ENCODE measurements around the gene FBLN1.
A peak's percentile ranks its signal among the peaks of the same experiment; 100 is the strongest.
"Not testable (repeated sequence)": the region's sequence is repeated elsewhere in the genome, so short reads cannot be mapped to it uniquely, and the experiment has no call there.

FBLN1 gene

DNA sequence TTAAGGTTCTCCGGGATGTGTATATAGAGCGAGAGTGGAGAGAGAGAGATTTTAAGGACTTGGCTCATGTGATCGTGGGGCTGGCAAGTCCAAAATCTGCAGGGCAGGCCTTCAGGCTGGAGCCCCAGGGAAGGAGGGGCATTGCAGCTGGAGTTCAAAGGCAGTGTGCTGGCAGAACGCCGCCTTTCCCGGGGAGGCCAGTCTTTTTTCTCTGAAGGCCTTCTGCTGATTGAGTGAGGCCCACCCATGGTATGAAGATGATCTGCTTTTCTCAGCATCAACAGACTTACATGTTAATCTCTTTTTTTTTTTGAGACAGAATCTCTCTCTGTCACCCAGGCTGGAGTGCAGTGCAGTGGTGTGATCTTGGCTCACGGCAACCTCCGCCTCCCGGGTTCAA is 25.4 kb downstream of the FBLN1 start:
- DNase-seq: no peak

DNA sequence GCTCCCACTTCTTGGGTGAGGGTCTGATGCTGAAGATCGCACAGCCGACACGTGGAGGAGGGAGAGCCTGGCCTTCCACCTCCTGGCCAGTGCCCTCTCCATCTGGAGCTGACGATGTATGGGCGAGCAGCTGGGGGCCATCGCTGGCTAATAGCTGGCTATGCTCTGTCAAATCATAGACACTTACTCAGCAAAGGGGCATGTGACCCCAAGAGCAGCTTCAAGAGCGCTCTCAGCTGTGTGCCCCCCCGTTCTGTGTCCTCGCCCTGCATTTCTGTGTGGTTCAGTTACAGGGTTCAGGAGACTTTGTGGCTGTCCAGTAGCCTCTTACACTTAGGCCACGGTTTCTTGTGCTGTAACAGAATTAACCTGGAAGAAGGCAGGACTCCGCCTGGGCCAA is 26.4 kb downstream of the FBLN1 start:
- DNase-seq: no peak

DNA sequence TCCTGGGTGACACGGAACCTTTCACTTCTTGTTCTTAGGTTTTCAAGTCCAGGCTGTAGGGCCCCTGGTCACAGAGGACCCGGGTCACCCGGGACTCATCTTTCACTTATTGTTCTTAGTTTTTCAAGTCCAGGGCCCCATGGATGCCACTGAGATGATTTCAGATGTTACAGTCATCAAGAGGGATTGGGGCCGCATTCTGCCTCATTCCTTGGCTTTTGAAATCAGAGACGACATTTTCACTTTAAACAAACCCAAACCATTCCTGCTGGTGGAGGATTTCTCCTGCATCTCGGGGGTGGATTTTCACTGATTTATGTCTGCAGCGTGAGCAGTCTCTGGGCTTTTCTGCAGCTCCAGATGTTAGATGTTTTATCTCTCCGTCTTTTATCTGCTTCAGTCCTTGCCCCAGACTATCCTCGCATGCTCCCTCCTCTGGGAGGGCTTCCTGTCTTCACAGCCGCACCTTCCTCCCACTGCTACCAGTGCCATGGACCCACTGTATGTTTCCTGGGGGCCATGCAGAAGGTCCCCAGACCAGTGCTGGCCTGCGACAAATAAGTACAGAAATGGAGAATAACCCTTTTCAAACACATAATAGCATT is 27.4 kb downstream of the FBLN1 start:
- peak; percentile 82 for DNase-seq

DNA sequence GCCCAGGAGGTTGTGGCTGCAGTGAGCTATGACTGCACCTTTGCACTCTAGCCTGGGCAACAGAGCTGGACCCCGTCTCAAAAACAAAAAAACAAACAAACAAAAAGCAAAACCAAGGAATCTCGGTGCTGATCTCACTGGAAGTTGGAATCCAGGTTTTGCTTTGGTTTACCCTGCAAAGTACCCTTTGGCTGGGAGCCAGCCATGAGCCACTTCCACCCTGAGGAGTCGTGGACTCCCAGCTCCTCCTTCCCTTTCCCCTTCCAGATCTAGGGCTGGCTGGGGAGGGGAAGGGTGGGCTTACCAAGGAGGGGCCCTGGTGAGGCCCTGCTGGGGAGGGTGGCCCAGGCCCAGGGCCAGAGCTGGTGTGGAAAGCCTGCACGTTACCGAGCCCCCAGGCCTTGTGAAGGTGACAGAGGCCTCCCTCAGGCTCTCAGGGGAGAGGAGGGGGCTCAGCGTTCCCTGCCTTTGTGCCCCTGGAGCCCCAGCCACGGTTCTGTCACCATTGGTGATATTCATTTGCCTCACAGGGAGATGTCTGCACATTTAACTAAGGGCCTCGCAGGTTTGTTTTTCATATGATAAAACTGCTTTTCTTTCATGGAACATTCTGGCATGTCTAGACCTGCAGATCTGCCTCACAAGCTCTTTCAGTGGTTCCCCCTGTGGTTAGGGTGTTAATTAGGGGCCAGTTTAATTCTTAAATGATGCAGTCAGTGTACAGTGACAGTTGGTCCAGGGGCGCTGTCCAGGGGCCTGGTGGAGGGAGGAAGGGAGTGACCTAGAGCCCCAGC is 29.0 kb downstream of the FBLN1 start:
- DNase-seq: no peak

DNA sequence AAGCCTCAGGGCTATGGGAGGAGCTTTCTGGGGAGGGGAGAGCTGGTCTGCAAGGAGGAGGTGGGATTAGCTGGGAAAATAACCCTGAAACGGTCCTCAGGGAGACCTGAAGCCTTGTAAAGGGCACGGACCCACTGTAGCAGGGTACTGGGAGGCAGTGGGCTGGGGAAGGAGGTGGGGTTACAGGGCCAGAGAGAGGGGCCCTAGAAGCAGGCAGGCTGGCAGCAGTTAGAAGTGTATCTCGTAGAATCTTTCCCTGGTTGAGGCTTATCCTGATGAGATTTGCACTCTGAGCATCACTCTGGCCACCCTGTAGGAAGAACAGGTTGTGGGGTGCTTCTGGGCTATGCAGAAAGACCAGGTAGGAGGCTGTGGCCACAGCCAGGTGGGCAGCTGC is 29.6 kb downstream of the FBLN1 start:
- no peak for DNase-seq

DNA sequence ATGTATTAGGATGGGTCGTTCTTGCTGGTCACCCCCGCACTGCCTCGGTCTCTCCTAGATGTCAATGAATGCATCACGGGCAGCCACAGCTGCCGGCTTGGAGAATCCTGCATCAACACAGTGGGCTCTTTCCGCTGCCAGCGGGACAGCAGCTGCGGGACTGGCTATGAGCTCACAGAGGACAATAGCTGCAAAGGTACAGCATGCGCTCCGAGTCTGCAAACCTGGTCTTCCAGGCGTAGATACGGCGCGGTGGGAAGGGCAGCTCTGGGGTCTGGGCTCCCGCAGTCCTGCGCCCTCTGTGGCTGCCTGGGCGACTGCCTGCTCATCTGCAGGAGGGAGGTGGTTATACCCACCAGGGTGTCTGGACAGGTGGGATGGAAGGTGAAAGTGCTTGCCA is 31.0 kb downstream of the FBLN1 start:
- DNase-seq: no peak

DNA sequence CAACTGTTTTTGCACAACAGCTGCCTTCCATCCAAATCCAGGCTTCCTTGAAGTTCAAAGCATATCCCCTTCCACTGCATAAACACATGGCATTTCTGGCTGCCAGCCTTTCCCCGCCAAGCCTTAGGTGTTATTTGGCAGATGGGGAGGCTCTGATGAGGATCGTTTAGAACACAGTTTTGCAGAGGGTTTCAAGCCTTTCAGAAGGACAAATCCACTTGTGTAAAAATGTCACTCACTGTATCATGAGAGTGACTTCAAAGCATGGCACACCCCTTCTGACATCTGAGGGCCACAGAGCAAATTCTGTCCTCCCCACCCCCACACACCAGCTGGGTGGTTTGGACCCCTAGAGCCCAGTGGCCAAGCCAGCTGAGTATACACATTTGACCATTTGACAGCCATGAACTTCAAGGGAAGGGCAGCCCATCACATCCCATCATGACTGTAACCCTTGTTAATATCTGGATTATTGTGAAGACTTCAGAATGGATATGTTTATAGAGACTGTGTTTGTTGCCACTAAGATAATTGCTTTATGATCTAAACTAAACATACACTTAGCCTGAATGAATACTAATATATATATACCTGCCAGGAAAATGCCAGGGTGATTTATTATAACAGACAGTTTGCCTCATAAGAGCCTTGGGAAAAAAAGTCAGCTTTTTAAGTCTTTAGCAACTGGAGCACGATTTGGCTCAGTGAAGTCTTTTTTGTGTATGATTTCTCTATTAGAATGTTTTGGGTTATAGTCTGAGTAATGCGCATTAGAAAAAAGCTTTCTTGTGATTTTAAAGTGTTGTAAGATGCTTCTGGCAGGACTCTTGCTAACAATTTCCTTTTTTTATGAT is 31.9 kb downstream of the FBLN1 start:
- DNase-seq: no peak

DNA sequence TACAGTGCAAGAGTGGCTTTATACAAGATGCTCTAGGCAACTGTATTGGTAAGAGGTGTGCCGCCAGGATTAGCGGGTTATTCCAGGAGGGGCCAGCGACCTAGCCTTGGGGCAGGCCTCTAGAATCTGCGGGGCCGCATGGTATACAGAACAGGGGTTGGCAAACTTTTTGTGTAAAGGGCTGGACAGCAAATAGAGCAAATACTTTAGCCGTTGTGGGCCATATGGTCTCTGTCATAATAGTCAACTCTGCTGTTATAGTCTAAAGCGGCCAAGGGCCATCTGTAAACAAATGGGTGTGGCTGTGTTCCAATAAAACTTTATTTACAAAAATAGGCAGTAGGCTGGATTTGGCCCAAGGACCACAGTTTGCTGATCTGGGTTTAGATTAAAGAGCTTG is 32.6 kb downstream of the FBLN1 start:
- no peak for DNase-seq

DNA sequence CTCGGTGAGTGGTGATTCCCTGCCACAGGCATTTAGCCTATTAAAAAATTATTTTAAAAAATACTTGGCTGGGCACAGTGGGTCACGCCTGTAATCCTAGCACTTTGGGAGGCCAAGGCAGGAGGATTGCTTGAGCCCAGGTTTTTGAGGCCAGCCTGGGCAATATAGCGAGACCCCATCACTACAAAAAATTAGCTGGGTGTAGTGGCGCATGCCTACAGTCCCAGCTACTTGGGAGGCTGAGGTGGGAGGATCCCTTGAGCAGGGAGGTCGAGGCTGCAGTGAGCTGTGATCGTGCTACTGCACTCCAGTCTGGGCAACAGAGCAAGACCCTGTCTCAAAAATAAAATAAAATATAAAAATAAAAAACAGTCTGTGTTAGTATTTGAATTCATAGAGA is 33.2 kb downstream of the FBLN1 start:
- not testable (repeated sequence) for DNase-seq

DNA sequence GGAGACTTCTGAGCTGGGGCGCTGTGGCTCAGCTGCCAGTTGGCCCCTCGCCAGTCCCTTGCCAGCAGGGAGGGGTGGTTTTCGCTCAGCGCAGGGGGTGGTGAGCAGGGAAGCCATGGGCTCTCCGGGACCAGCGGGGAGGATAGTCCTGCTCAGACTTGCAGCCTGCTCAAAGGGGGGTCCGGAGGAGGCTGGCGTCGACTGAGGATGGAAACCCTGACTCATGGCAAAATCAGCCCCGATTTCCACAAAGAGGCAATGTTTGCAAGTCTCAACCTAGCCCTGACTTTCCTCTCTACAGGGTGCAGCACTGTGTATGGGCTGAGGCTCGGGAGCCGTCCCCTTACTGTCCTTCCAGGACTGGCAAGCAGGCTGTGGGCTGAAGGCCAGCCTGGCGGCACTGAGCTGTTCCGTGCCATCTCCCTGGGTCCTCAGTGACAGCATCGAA is 35.1 kb downstream of the FBLN1 start:
- DNase-seq: peak; percentile 99

DNA sequence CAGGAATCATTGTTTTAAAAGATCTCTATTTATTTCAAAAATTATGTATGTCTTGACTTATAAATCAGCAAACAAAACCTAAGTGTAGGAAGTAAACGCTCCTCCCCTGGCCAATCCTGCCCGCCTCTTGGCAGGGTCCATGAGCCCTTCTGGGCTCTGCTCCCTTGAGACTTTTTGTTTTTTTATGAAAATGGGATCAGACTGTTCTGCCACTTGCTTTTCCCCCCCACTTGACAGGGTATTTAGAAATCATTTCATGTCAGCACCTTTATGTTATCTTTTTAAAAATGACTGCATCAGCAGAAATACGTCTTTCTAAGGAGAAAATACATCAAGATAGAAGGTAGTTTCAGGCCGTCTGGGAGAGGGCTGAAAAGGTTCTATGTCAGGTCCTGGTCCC is 35.6 kb downstream of the FBLN1 start:
- DNase-seq: peak; percentile 42

DNA sequence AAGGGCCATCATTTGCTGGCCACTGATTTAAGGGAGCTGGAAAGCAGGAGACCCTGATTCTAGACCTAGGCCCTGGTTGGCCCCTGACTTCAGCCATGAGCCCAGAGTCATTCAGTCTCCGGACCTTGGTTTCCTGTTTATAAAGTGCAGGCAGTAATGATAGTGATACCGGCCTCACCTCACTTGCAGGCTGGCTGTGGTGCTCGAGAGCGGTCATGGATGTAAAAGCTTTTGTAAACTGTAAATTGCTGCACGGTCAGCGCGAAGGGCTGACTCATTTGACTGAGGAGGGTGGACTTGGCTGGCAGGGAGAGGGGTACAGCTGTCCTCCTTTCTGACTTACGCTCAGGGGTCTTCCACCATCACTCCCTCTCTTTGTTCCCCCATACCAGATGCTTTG is 37.4 kb downstream of the FBLN1 start:
- no peak for DNase-seq

DNA sequence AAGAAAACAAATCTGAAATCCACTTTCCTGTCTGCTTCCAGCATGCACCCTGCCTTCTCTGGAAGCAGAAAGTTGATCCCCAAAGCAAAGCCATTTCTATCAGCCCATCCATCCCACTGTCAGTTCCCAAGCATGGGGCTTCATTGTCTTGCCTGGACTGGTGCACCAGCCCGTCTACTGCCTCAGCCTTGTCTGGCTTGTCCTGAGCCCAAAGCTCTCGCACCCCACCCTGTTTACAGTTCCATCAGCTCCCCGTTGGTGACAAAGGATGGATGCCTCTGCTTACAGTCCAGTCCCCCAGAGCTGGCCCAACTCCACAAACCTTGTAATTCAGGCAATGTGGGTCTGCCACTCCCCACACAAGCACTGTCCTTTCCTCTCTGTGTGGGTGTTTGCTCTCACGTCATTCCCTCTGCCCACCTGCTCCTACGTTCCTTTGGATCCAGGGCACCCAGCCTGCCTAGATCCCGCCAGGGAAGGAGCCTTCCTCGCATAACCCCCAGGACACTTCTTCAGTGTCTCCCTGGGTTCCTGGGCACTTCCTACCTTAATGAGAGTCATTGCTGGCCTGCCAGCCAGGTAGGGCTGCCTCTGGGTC is 38.8 kb downstream of the FBLN1 start:
- DNase-seq: no peak

DNA sequence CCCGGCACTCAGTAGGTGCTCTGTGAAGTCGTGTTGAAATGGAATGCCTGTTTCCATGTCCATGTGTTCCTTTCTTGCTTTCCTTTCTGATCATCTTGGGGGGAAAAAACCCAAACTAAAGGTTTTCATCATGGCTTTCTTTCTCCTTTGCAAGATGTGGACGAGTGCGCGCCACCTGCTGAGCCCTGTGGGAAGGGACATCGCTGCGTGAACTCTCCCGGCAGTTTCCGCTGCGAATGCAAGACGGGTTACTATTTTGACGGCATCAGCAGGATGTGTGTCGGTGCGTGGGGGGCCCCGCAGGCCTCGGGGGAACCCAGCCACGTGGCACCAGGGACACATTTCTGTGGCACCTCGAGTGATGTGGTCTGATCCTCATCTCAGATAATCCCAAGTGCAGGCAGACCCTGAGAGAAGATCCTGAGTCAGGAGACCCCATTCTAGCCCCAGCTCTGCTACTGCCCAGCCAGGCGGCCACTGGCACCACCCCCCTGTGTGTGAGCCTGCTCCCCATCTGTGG is 39.4 kb downstream of the FBLN1 start:
- no peak for DNase-seq

DNA sequence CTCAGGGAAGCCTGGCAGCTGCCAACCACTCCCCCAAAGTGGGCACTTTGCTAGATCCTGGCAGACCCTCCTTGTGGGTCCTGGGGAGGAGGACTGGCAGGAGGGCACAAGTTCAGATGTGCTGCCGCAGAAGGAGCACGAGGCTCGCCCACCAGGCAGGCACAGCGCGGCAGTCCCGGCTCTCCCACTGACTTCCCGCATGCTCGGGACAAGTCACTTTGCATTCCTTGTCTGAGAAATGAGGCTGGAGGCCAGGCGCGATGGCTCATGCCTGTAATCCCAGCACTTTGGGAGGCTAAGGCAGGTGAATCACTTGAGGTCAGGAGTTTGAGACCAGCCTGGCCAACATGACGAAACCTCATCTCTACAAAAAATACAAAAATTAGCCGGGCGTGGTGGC is 40.1 kb downstream of the FBLN1 start:
- not testable (repeated sequence) for DNase-seq

DNA sequence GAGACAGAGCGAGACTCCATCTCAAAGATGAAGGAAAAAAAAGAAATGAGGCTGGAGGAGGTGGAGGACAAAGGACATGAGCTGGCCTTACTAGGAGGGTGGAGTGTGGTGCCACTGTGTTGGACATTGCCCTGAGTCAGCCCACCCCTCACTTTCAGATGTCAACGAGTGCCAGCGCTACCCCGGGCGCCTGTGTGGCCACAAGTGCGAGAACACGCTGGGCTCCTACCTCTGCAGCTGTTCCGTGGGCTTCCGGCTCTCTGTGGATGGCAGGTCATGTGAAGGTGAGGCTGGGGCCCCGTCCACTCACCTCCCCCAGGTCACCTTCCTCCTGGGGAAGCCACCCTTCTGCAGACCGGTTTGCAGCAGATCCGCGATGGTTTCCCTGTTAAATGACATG is 40.6 kb downstream of the FBLN1 start:
- no peak for DNase-seq

DNA sequence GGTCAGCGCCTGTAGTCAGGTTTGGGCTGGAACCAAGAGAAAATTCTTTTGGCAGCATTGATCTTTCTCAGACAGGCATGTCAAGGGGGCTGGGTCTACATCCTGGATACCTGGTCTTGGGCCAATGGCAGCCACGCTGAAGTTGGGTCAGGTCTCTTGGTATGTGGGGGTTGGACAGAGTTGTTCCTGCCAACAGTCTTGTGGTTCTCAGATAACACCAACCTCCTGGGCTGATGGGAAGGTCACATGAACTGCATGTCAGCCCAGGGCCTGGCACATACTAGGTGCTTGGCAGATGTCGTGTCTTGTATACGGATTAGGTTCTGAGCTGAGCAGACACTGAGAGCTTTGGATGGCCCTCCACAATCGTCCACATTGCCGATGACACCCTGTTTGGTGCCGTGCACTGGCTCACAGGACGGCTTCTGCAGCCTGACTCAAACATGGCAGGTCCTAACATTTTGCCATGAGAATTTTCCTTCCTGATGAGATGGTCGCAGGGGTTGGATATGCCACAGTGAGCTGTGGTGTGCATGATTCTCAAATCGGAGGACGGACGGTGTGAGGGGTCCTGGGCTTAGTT is 42.0 kb downstream of the FBLN1 start:
- DNase-seq: no peak

DNA sequence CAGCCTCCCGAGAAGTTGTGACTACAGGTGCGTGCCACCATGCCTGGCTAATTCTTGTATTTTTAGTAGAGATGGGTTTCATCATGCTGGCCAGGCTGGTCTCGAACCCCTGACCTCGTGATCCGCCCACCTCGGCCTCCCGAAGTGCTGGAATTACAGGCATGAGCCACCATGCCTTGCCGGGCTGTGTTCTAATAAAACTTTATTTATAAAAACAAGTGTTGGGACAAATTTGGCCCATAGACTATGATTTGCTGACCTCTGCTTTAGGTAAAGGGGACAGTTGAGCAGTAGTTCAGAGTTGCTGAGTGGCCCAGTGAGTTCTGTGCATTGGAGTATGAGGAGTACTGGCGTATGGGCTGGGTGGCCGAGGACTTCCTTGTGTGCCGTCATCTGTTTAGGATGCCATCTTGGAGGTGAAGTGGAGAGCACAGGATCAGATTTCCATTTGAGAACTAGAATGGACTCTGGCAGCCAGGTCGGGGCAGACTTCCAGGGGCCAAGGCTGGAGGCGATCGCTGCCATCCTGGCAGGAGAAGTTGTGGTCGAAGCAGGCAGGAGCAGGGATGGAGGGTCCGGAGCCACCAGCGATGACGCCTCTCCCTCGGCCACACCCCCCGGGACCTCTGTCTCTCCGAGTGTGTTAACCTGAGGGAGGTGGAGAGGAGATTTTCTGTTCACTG is 43.8 kb downstream of the FBLN1 start:
- no peak for DNase-seq

DNA sequence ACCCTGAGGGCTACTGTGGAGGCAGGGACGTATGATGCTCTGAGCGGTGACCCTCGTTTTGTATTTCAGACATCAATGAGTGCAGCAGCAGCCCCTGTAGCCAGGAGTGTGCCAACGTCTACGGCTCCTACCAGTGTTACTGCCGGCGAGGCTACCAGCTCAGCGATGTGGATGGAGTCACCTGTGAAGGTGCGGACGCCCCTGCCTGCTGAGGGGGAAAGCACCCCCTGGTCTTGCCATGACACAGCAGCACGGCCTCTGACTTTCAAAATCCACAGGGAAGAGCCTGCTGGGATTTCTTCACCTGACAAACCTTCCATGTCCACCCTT is 44.3 kb downstream of the FBLN1 start:
- DNase-seq: no peak

DNA sequence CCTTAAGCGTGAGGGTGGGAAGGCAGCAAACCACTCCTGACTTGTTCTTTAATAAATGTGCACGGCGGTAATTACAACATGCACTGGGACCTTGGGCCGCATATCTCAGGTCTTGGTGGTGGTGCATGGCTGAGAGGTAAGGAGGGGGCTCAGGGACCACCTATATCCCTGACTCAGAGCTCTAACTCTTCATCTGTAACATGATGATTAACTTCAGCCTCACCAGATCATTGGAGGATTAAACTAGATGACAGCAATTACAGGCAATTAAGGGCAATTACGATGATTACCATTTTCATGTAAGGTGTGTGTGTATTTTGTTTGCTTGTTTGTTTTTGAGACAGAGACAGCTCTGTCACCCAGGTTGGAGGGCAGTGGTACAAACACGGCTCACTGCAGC is 45.0 kb downstream of the FBLN1 start:
- no peak for DNase-seq

DNA sequence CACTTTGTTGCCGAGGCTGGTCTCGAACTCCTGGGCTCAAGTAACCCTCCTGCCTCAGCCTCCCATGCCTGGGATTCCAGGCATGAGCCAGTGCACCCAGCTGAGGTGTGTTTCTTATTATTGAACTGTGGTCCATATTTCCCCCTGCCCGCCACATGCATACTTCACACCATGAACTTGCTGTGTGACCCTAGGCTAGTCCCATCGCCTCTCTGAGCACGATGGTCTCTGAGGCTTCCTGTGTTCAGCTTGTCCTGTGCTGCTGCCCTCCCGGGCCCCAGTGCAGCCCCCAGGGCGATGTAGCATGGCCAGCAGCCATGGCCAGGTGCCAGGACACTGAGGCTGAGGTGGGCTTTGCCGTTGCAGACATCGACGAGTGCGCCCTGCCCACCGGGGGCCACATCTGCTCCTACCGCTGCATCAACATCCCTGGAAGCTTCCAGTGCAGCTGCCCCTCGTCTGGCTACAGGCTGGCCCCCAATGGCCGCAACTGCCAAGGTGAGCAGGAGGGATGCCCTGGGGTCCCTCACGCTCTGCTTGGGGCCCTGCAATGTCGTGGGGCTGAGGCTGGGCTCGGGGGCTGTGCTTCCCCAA is 45.7 kb downstream of the FBLN1 start:
- DNase-seq: no peak

Measured in fibroblast of skin of scalp (primary cell).